B cell (primary cell): Measurements from ENCODE around the gene EID2. TPM values are rescaled to one million over a fixed set of nuclear protein-coding genes. Genes with fewer than 3 reads are reported as not detected.

Experiments
- ATAC-seq: fragments of 200-7000 bp; cut with Tn5 transposase; one replicate; pipeline ENCODE4 v1.10.0; 2021; ENCODE audit warnings: low read depth, mild to moderate bottlenecking, moderate number of reproducible peaks, moderate library complexity
- CTCF ChIA-PET: fragments of 350-600 bp; sonication (Branson Sonifier 250); formaldehyde crosslinking; loops from one replicate; lab custom pipeline; 2021; ENCODE audit warnings: antibody characterized with exemption, inconsistent platforms; lab: Charles Lee
- POLR2A ChIA-PET: fragments of 350-600 bp; sonication (Branson Sonifier 250); formaldehyde crosslinking; loops from one replicate; lab custom pipeline; 2021; ENCODE audit warnings: antibody characterized with exemption; lab: Charles Lee
- DNase-seq: peaks from one replicate; pipeline ENCODE4 v3.0.0; 2013
- H2AFZ ChIP-seq: 2 replicates; pipeline ENCODE4 v1.6.1; 2012; ENCODE audit warnings: mild to moderate bottlenecking, low read depth, low read length; ENCODE audit not compliant: insufficient read depth, poor library complexity, severe bottlenecking
- H3K27ac ChIP-seq, 2 donors: 1 replicate in 1 of 2; 2 replicates in 1 of 2; pipeline ENCODE4 v1.5.1; 2012 to 2013; ENCODE audit warnings: low read length in 2 of 2, mild to moderate bottlenecking in 2 of 2, moderate library complexity in 1 of 2
- H3K27me3 ChIP-seq, 4 experiments: fragments of 200-600 bp in 1 of 4; sonication (generic) in 1 of 4; replicated peaks in 1 of 4; 1 replicate in 2 of 4; 2 replicates in 2 of 4; pipeline versions ENCODE4 v1.6.1 to v1.7.0; 2013 to 2016; ENCODE audit warnings: low read length in 3 of 4, mild to moderate bottlenecking in 2 of 4, mixed read lengths in 1 of 4, moderate library complexity in 1 of 4; ENCODE audit not compliant: insufficient read depth in 4 of 4, control insufficient read depth in 3 of 4; ENCODE audit errors: control extremely low read depth in 1 of 4
- H3K36me3 ChIP-seq, 2 experiments: replicated peaks in 1 of 2; 1 replicate in 1 of 2; 2 replicates in 1 of 2; pipeline versions ENCODE4 v1.6.1 to v1.7.1; 2013; ENCODE audit warnings: low read length in 1 of 2; ENCODE audit not compliant: insufficient read depth in 2 of 2, control insufficient read depth in 1 of 2; ENCODE audit errors: control extremely low read depth in 1 of 2, extremely low read depth in 1 of 2
- H3K4me1 ChIP-seq, 2 donors: fragments of 200-600 bp in 1 of 2; sonication (generic) in 1 of 2; 1 replicate in 1 of 2; 2 replicates in 1 of 2; pipeline versions ENCODE4 v1.5.1 to v1.6.1; 2013 to 2017; ENCODE audit warnings: low read length in 2 of 2; ENCODE audit not compliant: control insufficient read depth in 2 of 2, insufficient read depth in 2 of 2
- H3K4me2 ChIP-seq: replicated peaks from 2 replicates; pipeline ENCODE3; 2012; ENCODE audit warnings: mild to moderate bottlenecking, low read depth, low read length; ENCODE audit not compliant: poor library complexity, severe bottlenecking
- H3K4me3 ChIP-seq, 5 experiments: fragments of 200-600 bp in 1 of 5; sonication (generic) in 1 of 5; 1 replicate in 3 of 5; 2 replicates in 2 of 5; pipeline versions ENCODE4 v1.5.1 to v1.7.0; 2011 to 2016; ENCODE audit warnings: low read length in 4 of 5, mild to moderate bottlenecking in 4 of 5, low read depth in 2 of 5, control low read depth in 1 of 5, moderate library complexity in 1 of 5; ENCODE audit not compliant: insufficient read depth in 1 of 5; ENCODE audit errors: control extremely low read depth in 1 of 5, extremely low read depth in 1 of 5
- H3K79me2 ChIP-seq: fragments of 200-600 bp; sonication (generic); one replicate; pipeline ENCODE4 v1.6.0; 2016; ENCODE audit warnings: low read length; ENCODE audit not compliant: control insufficient read depth, insufficient read depth
- H3K9ac ChIP-seq: fragments of 200-600 bp; sonication (generic); 2 replicates; pipeline ENCODE4 v1.6.1; 2017; ENCODE audit warnings: mild to moderate bottlenecking, low read length, moderate library complexity
- H3K9me3 ChIP-seq, 3 donors: one replicate each; pipeline versions ENCODE4 v1.6.1 to v1.7.1; 2013; ENCODE audit warnings: low read length in 2 of 3; ENCODE audit not compliant: control insufficient read depth in 2 of 3, insufficient read depth in 1 of 3; ENCODE audit errors: control extremely low read depth in 1 of 3
- H4K20me1 ChIP-seq: 2 replicates; pipeline ENCODE4 v1.6.0; 2012; ENCODE audit warnings: mild to moderate bottlenecking, low read length; ENCODE audit not compliant: insufficient read depth, control insufficient read depth, poor library complexity, severe bottlenecking
- H3K27ac Mint-ChIP-seq: one replicate; pipeline ENCODE4 v1.8.0; 2021; ENCODE audit warnings: mixed read lengths
- H3K27me3 Mint-ChIP-seq: one replicate; pipeline ENCODE4 v1.8.0; 2021; ENCODE audit warnings: mixed read lengths
- H3K4me1 Mint-ChIP-seq: one replicate; pipeline ENCODE4 v1.8.0; 2021; ENCODE audit warnings: mixed read lengths
- H3K4me3 Mint-ChIP-seq: one replicate; pipeline ENCODE4 v1.8.0; 2021; ENCODE audit warnings: mixed read lengths
- H3K9me3 Mint-ChIP-seq: one replicate; pipeline ENCODE4 v1.8.0; 2022; ENCODE audit warnings: mixed read lengths; ENCODE audit not compliant: insufficient read depth
- EZH2 ChIP-seq: IDR thresholded peaks from 2 replicates; pipeline ENCODE4 v1.6.1; 2012; ENCODE audit warnings: borderline replicate concordance, low read depth, mild to moderate bottlenecking, moderate library complexity, low read length; ENCODE audit not compliant: insufficient read depth, poor library complexity, severe bottlenecking
- WGBS: methylation state at CpG from one replicate; pipeline ENCODE4 v1.1.5; 2013; ENCODE audit warnings: missing lambda C conversion rate; ENCODE audit not compliant: insufficient coverage; 5-methylcytosine and 5-hydroxymethylcytosine counted together
- intact Hi-C: fragments of 100-400 bp; cut with micrococcal nuclease; formaldehyde crosslinking; loops from one replicate; pipeline ENCODE4 v1.10.0; 2022
- polyA plus RNA-seq: library from polyadenylated mRNA; depleted of rRNA; stranded (reverse); fragments of >200 nt; gene quantifications from 2 replicates; pipeline ENCODE4 v1.2.3, GENCODE V29; 2012
- total RNA-seq, 2 donors: library from RNA; stranded (reverse); fragments of 120-200 nt in 1 of 2; gene quantifications; 1 replicate in 1 of 2; 2 replicates in 1 of 2; pipeline versions ENCODE4 v1.2.3 to v1.2.4, GENCODE V29; 2013 to 2022
- TF ChIP-seq, protein P1 (sequence below): fragments of 200-600 bp; IDR thresholded peaks from one replicate; pipeline ENCODE4 v1.8.0; 2022; ENCODE audit warnings: antibody characterized with exemption, mild to moderate bottlenecking

Gene EID2
- total and polyA plus RNA-seq, 2 donors (not counting 1 experiment from before 2014, with no cell fraction given): 6.2 to 14.1 TPM

GRCh38 chr19:39563408-39563807 is 23.4 kb upstream of the EID2 start:
- ATAC-seq (no peak), DNase-seq (no peak)
- no peaks in the 10 kb centered on the region for H4K20me1 ChIP-seq
- no peak overlapping the region for H3K4me2 ChIP-seq
- H3K79me2 ChIP-seq: no peaks in the 10 kb centered on the region
- ChIA-PET CTCF (interaction anchor here (1.2 kb wide), 1 partner anchor 441 kb away, joined by 3 read pairs; no protein-coding TSS in a partner anchor), POLR2A (no interaction called here)
- H3K27ac ChIP-seq: no peak overlapping the region
- no peaks in the 10 kb centered on the region for H3K9me3 ChIP-seq
- peaks cover 8% of the 10 kb centered on the region for H3K4me1 Mint-ChIP-seq
- H3K4me1 ChIP-seq: peaks cover 0 to 6% of the 10 kb centered on the region in 2 donors
- peaks cover 12% of the 10 kb centered on the region for H3K27me3 Mint-ChIP-seq
- peaks cover 0 to 4% (median 0%) of the 10 kb centered on the region in 4 experiments for H3K27me3 ChIP-seq
- no peak overlapping the region for H3K9ac ChIP-seq
- H3K36me3 ChIP-seq: no peaks in the 10 kb centered on the region
- no peak overlapping the region for H3K4me3 ChIP-seq
- intact Hi-C loops: no loop called here
- no peak overlapping the region for H3K4me3 Mint-ChIP-seq
- no peak overlapping the region for H3K27ac Mint-ChIP-seq
- no peak overlapping the region for H2AFZ ChIP-seq
- H3K9me3 Mint-ChIP-seq: no peaks in the 10 kb centered on the region
- 81% methylated on average over 2 of the region's 2 CpGs for WGBS
- no peak for TF ChIP-seq EZH2
- TF ChIP-seq, protein P1, sequence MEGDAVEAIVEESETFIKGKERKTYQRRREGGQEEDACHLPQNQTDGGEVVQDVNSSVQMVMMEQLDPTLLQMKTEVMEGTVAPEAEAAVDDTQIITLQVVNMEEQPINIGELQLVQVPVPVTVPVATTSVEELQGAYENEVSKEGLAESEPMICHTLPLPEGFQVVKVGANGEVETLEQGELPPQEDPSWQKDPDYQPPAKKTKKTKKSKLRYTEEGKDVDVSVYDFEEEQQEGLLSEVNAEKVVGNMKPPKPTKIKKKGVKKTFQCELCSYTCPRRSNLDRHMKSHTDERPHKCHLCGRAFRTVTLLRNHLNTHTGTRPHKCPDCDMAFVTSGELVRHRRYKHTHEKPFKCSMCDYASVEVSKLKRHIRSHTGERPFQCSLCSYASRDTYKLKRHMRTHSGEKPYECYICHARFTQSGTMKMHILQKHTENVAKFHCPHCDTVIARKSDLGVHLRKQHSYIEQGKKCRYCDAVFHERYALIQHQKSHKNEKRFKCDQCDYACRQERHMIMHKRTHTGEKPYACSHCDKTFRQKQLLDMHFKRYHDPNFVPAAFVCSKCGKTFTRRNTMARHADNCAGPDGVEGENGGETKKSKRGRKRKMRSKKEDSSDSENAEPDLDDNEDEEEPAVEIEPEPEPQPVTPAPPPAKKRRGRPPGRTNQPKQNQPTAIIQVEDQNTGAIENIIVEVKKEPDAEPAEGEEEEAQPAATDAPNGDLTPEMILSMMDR: no peak

DNA sequence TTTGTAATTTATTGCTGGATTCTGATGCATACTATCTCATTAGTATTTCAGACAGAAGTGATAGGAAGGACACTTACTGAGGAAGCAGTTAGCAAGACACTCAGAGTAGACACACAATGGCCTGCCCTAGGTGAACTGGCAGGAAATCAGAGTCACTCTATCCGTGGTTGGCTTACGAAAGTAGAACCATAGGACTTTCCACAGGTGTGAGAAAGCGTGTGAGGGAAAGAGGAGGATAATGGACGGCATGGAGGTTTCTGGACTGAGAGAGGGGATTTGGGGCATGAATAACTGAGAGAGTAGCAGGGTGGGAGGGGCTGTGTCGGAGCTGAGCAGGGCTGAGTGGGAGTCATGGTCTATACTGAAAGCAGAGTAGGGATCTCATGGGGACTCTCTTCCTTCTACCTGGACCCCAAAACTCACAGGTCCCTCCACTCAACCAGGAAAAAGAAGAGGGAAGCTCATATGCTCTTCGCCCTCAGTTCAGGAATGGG is 18.7 kb upstream of the EID2 start:
- H3K4me1 Mint-ChIP-seq: peaks cover 19% of the 10 kb centered on the region
- peak overlapping the region; percentile 19 to 29 for H3K27ac ChIP-seq
- H3K4me3 ChIP-seq: peak overlapping the region in 1 of 5 experiments; percentile 18
- 73% methylated on average over 4 of the region's 6 CpGs for WGBS
- peak overlapping the region; percentile 66 for H2AFZ ChIP-seq
- H3K9me3 Mint-ChIP-seq: no peaks in the 10 kb centered on the region
- ChIA-PET CTCF (no interaction called here), POLR2A (no interaction called here)
- no peaks in the 10 kb centered on the region for H3K36me3 ChIP-seq
- peaks cover 0 to 12% of the 10 kb centered on the region in 2 donors for H3K4me1 ChIP-seq
- no peak for TF ChIP-seq EZH2
- TF ChIP-seq, protein P1: no peak
- H3K27me3 Mint-ChIP-seq: no peaks in the 10 kb centered on the region
- no peaks in the 10 kb centered on the region for H3K9me3 ChIP-seq
- no peaks in the 10 kb centered on the region for H3K79me2 ChIP-seq
- H3K4me2 ChIP-seq: peak overlapping the region; percentile 36
- ATAC-seq (peak; percentile 14), DNase-seq (no peak)
- H4K20me1 ChIP-seq: no peaks in the 10 kb centered on the region
- peak overlapping the region; percentile 26 for H3K9ac ChIP-seq
- peak overlapping the region; percentile 77 for H3K27ac Mint-ChIP-seq
- H3K4me3 Mint-ChIP-seq: peak overlapping the region; percentile 74
- intact Hi-C loops: no loop called here
- H3K27me3 ChIP-seq: no peaks in the 10 kb centered on the region
